CD4-positive, alpha-beta T cell (primary cell): ENCODE results near the gene CACNA2D3. TPM values are rescaled to one million over a fixed set of nuclear protein-coding genes. Genes with fewer than 3 reads are reported as not detected.

Source experiments
- ATAC-seq: fragments of 200-7000 bp; cut with Tn5 transposase; one replicate; pipeline ENCODE4 v1.10.0; 2022; ENCODE audit warnings: mild to moderate bottlenecking; ENCODE audit not compliant: poor library complexity
- CTCF ChIA-PET: fragments of 350-600 bp; sonication (Branson Sonifier 250); formaldehyde crosslinking; loops from one replicate; lab custom pipeline; 2021; ENCODE audit warnings: antibody characterized with exemption, inconsistent platforms; lab: Charles Lee
- POLR2A ChIA-PET: fragments of 350-600 bp; sonication (Branson Sonifier 250); formaldehyde crosslinking; loops from one replicate; lab custom pipeline; 2021; ENCODE audit warnings: antibody characterized with exemption, inconsistent platforms; lab: Charles Lee
- DNase-seq, 14 experiments: peaks; one replicate each; pipeline ENCODE4 v3.0.0-alpha.2; 2013 to 2020; ENCODE audit warnings: mixed read lengths in 2 of 14
- H3K27ac ChIP-seq, 2 donors: one replicate each; pipeline versions ENCODE4 v1.5.1 to v1.7.0; 2013; ENCODE audit warnings: low read length in 2 of 2, low read depth in 1 of 2, mild to moderate bottlenecking in 1 of 2
- H3K27me3 ChIP-seq, 2 experiments: 1 replicate in 1 of 2; 2 replicates in 1 of 2; pipeline versions ENCODE4 v1.6.1 to v1.7.0; 2013; ENCODE audit warnings: low read length in 2 of 2, control low read depth in 1 of 2, mild to moderate bottlenecking in 1 of 2, moderate library complexity in 1 of 2; ENCODE audit not compliant: insufficient read depth in 2 of 2, control insufficient read depth in 1 of 2
- H3K36me3 ChIP-seq: one replicate; pipeline ENCODE4 v1.6.1; 2013; ENCODE audit warnings: low read length, control low read depth; ENCODE audit not compliant: insufficient read depth
- H3K4me1 ChIP-seq: one replicate; pipeline ENCODE4 v1.6.1; 2013; ENCODE audit warnings: low read length, control low read depth; ENCODE audit not compliant: insufficient read depth
- H3K4me3 ChIP-seq: one replicate; pipeline ENCODE4 v1.5.1; 2013; ENCODE audit warnings: mild to moderate bottlenecking, low read length, moderate library complexity
- H3K9me3 ChIP-seq, 2 experiments: 1 replicate in 1 of 2; 2 replicates in 1 of 2; pipeline versions ENCODE4 v1.6.1 to v1.7.0; 2013; ENCODE audit warnings: low read length in 2 of 2, mild to moderate bottlenecking in 2 of 2, control low read depth in 1 of 2, moderate library complexity in 1 of 2; ENCODE audit not compliant: control insufficient read depth in 1 of 2, insufficient read depth in 1 of 2
- H3K27ac Mint-ChIP-seq: one replicate; pipeline ENCODE4 v1.8.0; 2020; ENCODE audit warnings: mixed read lengths
- H3K27me3 Mint-ChIP-seq: one replicate; pipeline ENCODE4 v1.8.0; 2021; ENCODE audit warnings: mixed read lengths
- H3K36me3 Mint-ChIP-seq: one replicate; pipeline ENCODE4 v1.8.0; 2021; ENCODE audit warnings: low read depth, mixed read lengths
- H3K4me1 Mint-ChIP-seq: one replicate; pipeline ENCODE4 v1.8.0; 2021; ENCODE audit warnings: low read depth, mixed read lengths
- H3K4me3 Mint-ChIP-seq: one replicate; pipeline ENCODE4 v1.8.0; 2020; ENCODE audit warnings: mild to moderate bottlenecking, mixed read lengths
- H3K9me3 Mint-ChIP-seq: one replicate; pipeline ENCODE4 v1.8.0; 2020; ENCODE audit warnings: mixed read lengths
- CTCF ChIP-seq: fragments of 200-600 bp; IDR thresholded peaks from one replicate; pipeline ENCODE4 v1.8.0; 2022; ENCODE audit warnings: antibody characterized with exemption, mild to moderate bottlenecking
- intact Hi-C, 2 experiments: fragments of 100-400 bp; cut with DNase I in 1 of 2; cut with micrococcal nuclease in 1 of 2; formaldehyde crosslinking; loops; one replicate each; pipeline versions ENCODE4 v1.15.1 to v1.9.0; 2023 to 2025; cut with DNase I, micrococcal nuclease
- total RNA-seq, 174 experiments: library from RNA in 2 of 174; stranded (reverse) in 2 of 174; gene quantifications; one replicate each; pipeline ENCODE4 v1.2.3 and lab custom pipeline; 2021 to 2026

Gene CACNA2D3
- total RNA-seq, 2 experiments from 2014 or later: 0.08 TPM; not detected in 1

GRCh38 chr3:54086652-54087405 is 35.5 kb upstream of the CACNA2D3 start:
- TF ChIP-seq CTCF: no peak
- Histone ChIP-seq H3K27me3 (peaks cover 14 to 39% of the 10 kb centered on the region in 2 experiments), H3K4me1 (no peaks in the 10 kb centered on the region), H3K4me3 (no peak overlapping the region), H3K27ac (no peak overlapping the region), H3K9me3 (peaks cover 0 to 18% of the 10 kb centered on the region in 2 experiments), H3K36me3 (no peaks in the 10 kb centered on the region)
- Mint-ChIP-seq H3K27me3 (peaks cover 69% of the 10 kb centered on the region), H3K4me1 (no peaks in the 10 kb centered on the region), H3K27ac (no peak overlapping the region), H3K9me3 (no peaks in the 10 kb centered on the region), H3K36me3 (no peaks in the 10 kb centered on the region), H3K4me3 (no peak overlapping the region)
- POLR2A ChIA-PET: no interaction called here
- DNase-seq (no peak), ATAC-seq (no peak)
- CTCF ChIA-PET: no interaction called here
- intact Hi-C loops: no loop called here

- H3K9me3 ChIP-seq: peaks cover 0 to 18% of the 10 kb centered on the region in 2 experiments
- POLR2A ChIA-PET: no interaction called here
- H3K36me3 Mint-ChIP-seq: no peaks in the 10 kb centered on the region
- no peak for TF ChIP-seq CTCF
- no peak for ATAC-seq
- H3K27ac Mint-ChIP-seq: no peak overlapping the region
- no peak overlapping the region for H3K4me3 ChIP-seq
- DNase-seq: no peak
- no peaks in the 10 kb centered on the region for H3K4me1 ChIP-seq
- intact Hi-C loops: no loop called here
- CTCF ChIA-PET: no interaction called here
- no peaks in the 10 kb centered on the region for H3K9me3 Mint-ChIP-seq
- H3K4me3 Mint-ChIP-seq: no peak overlapping the region
- H3K27ac ChIP-seq: no peak overlapping the region
- no peaks in the 10 kb centered on the region for H3K4me1 Mint-ChIP-seq
- peaks cover 15 to 39% of the 10 kb centered on the region in 2 experiments for H3K27me3 ChIP-seq
- peaks cover 73% of the 10 kb centered on the region for H3K27me3 Mint-ChIP-seq
- H3K36me3 ChIP-seq: no peaks in the 10 kb centered on the region
These were observed 34.6 kb upstream of the CACNA2D3 start for GRCh38 chr3:54087581-54088410.

GRCh38 chr3:54093491-54094248 is 28.7 kb upstream of the CACNA2D3 start:
- Histone ChIP-seq H3K27ac (no peak overlapping the region), H3K4me3 (no peak overlapping the region), H3K9me3 (peaks cover 0 to under 1% of the 10 kb centered on the region in 2 experiments), H3K4me1 (no peaks in the 10 kb centered on the region), H3K27me3 (peaks cover 2 to 5% of the 10 kb centered on the region in 2 experiments), H3K36me3 (no peaks in the 10 kb centered on the region)
- Mint-ChIP-seq H3K9me3 (no peaks in the 10 kb centered on the region), H3K4me3 (no peak overlapping the region), H3K36me3 (no peaks in the 10 kb centered on the region), H3K27me3 (peaks cover 34% of the 10 kb centered on the region), H3K27ac (no peak overlapping the region), H3K4me1 (no peaks in the 10 kb centered on the region)
- intact Hi-C loops: no loop called here
- ChIA-PET POLR2A (no interaction called here), CTCF (no interaction called here)
- ATAC-seq (no peak), DNase-seq (no peak)
- no peak for TF ChIP-seq CTCF
